ENCODE results near the gene NLGN1. TPM values are rescaled to one million over a fixed set of nuclear protein-coding genes. Genes with fewer than 3 reads are reported as not detected.
A peak's percentile ranks its signal among the peaks of the same experiment; 100 is the strongest.

The NLGN1 gene
- total RNA-seq, 1 experiment from 2014 or later, result not detected

DNA sequence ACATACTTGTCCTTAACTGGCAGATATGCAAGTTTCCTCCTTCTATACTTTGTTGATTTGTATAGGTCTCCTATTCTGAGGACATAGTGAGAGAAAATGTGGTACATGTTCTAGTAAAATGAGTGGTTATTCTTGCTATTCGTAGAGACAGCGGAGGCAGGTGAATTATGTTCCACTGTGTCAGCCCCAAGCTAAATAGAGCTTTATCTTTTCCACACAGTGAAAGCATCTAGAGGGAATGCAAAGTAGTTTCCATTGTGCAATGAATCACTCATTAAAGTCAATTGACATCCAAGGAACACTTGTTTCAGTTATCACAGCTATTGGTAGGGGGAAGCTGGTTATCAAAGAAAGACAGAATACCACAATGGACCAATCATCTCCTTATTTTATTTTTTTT lies 262.4 kb downstream of the NLGN1 start (continued):
- TF ChIP-seq CBX3 (IDR thresholded peaks at IDR 0.05; ENCODE audit: low read depth) (no peak), POLR2A (IDR thresholded peaks at IDR 0.05; ENCODE audit: borderline replicate concordance, extremely low read depth, insufficient read depth, insufficient read length) (no peak), YY1 (IDR thresholded peaks at IDR 0.05; ENCODE audit: extremely low read depth, insufficient replicate concordance, low read depth, low read length) (no peak), MAX (IDR thresholded peaks at IDR 0.05) (no peak), SIN3A (IDR thresholded peaks at IDR 0.05; ENCODE audit: low read depth) (no peak), JUND (IDR thresholded peaks at IDR 0.05) (no peak), ZNF274 (IDR thresholded peaks at IDR 0.05; ENCODE audit: low read depth, low read length) (no peak)
- TF ChIP-seq, protein P1, sequence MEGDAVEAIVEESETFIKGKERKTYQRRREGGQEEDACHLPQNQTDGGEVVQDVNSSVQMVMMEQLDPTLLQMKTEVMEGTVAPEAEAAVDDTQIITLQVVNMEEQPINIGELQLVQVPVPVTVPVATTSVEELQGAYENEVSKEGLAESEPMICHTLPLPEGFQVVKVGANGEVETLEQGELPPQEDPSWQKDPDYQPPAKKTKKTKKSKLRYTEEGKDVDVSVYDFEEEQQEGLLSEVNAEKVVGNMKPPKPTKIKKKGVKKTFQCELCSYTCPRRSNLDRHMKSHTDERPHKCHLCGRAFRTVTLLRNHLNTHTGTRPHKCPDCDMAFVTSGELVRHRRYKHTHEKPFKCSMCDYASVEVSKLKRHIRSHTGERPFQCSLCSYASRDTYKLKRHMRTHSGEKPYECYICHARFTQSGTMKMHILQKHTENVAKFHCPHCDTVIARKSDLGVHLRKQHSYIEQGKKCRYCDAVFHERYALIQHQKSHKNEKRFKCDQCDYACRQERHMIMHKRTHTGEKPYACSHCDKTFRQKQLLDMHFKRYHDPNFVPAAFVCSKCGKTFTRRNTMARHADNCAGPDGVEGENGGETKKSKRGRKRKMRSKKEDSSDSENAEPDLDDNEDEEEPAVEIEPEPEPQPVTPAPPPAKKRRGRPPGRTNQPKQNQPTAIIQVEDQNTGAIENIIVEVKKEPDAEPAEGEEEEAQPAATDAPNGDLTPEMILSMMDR (IDR thresholded peaks at IDR 0.05 in 2 of 3, conservative IDR thresholded peaks at IDR 0.05 in 1 of 3; ENCODE audit: borderline replicate concordance in 1 of 3, insufficient read depth in 1 of 3, low read depth in 2 of 3, low read length in 2 of 3), result no peak

GRCh38 chr3:173660645-173661299 lies 263.2 kb downstream of the NLGN1 start:
- DNase-seq (ENCODE audit: low read depth, low spot score) (no peak), ATAC-seq (no peak; the same call in 1 of the 2 replicates)
- H3K9ac ChIP-seq (ENCODE audit: low read length), result no peak overlapping the region
- RAD21 ChIA-PET (ENCODE audit: low non-redundant PET in 1 of 2, low total read pairs in 2 of 2, uncharacterized antibody in 2 of 2, unreplicated experiment in 2 of 2), result no interaction called here
- BruUV-seq (replicated peaks), result no TSS peak
- no peak overlapping the region for H3K4me3 ChIP-seq (replicated peaks in 1 of 2; ENCODE audit: low read depth in 1 of 2, low read length in 2 of 2)
- peaks cover 0 to 7% of the 10 kb centered on the region in 2 experiments; a peak in 1 of 4 replicates for H3K4me1 ChIP-seq (ENCODE audit: control insufficient read depth in 1 of 2, insufficient read depth in 2 of 2, low read length in 2 of 2)
- H3K9me2 ChIP-seq (ENCODE audit: insufficient read depth), result no peaks in the 10 kb centered on the region
- H3K27me3 ChIP-seq (ENCODE audit: insufficient read depth, low read length), result no peaks in the 10 kb centered on the region
- POLR2A ChIA-PET, result no interaction called here
- no peaks in the 10 kb centered on the region for H4K20me1 ChIP-seq (ENCODE audit: insufficient read depth)
- no peak overlapping the region for H2AFZ ChIP-seq (ENCODE audit: low read depth, low read length, poor library complexity, severe bottlenecking)
- no peaks in the 10 kb centered on the region for H3K36me3 ChIP-seq (ENCODE audit: control insufficient read depth in 1 of 2, insufficient read depth in 2 of 2, low read length in 2 of 2)
- intact Hi-C loops (cut with micrococcal nuclease), result no loop called here
- H3K27ac ChIP-seq (ENCODE audit: low read depth, low read length), result no peak overlapping the region
- no peaks in the 10 kb centered on the region for H3K9me3 ChIP-seq (ENCODE audit: control insufficient read depth in 1 of 2, insufficient read depth in 1 of 2, low read depth in 1 of 2, low read length in 2 of 2)
- peak overlapping the region; percentile 17; the same call in 1 of the 2 replicates for H3K4me2 ChIP-seq (ENCODE audit: low read length)
- CTCF ChIA-PET, result no interaction called here
- H3K79me2 ChIP-seq (ENCODE audit: insufficient read depth, low read length), result no peaks in the 10 kb centered on the region
- TF ChIP-seq POLR2A (IDR thresholded peaks at IDR 0.05; ENCODE audit: borderline replicate concordance, extremely low read depth, insufficient read depth, insufficient read length) (no peak), RAD21 (IDR thresholded peaks at IDR 0.05; ENCODE audit: low read depth) (no peak), POLR2AphosphoS5 (IDR thresholded peaks at IDR 0.05; ENCODE audit: low read depth, low read length) (no peak), CEBPB (IDR thresholded peaks at IDR 0.05; ENCODE audit: low read depth) (no peak), EGR1 (IDR thresholded peaks at IDR 0.05; ENCODE audit: low read depth) (no peak), ATF3 (IDR thresholded peaks at IDR 0.05) (no peak), ZBTB33 (IDR thresholded peaks at IDR 0.05; ENCODE audit: extremely low read depth, insufficient replicate concordance, low read length) (no peak), TCF7L2 (IDR thresholded peaks at IDR 0.05; ENCODE audit: borderline replicate concordance, extremely low read depth, insufficient read depth, insufficient read length) (no peak), ELF1 (IDR thresholded peaks at IDR 0.05; ENCODE audit: borderline replicate concordance, low read depth) (no peak), JUND (IDR thresholded peaks at IDR 0.05) (no peak)
- TF ChIP-seq, protein P2, sequence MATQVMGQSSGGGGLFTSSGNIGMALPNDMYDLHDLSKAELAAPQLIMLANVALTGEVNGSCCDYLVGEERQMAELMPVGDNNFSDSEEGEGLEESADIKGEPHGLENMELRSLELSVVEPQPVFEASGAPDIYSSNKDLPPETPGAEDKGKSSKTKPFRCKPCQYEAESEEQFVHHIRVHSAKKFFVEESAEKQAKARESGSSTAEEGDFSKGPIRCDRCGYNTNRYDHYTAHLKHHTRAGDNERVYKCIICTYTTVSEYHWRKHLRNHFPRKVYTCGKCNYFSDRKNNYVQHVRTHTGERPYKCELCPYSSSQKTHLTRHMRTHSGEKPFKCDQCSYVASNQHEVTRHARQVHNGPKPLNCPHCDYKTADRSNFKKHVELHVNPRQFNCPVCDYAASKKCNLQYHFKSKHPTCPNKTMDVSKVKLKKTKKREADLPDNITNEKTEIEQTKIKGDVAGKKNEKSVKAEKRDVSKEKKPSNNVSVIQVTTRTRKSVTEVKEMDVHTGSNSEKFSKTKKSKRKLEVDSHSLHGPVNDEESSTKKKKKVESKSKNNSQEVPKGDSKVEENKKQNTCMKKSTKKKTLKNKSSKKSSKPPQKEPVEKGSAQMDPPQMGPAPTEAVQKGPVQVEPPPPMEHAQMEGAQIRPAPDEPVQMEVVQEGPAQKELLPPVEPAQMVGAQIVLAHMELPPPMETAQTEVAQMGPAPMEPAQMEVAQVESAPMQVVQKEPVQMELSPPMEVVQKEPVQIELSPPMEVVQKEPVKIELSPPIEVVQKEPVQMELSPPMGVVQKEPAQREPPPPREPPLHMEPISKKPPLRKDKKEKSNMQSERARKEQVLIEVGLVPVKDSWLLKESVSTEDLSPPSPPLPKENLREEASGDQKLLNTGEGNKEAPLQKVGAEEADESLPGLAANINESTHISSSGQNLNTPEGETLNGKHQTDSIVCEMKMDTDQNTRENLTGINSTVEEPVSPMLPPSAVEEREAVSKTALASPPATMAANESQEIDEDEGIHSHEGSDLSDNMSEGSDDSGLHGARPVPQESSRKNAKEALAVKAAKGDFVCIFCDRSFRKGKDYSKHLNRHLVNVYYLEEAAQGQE (IDR thresholded peaks at IDR 0.05; ENCODE audit: low read depth), result no peak
